ENCODE results near the gene AKNA. TPM values are rescaled to one million over a fixed set of nuclear protein-coding genes. Genes with fewer than 3 reads are reported as not detected.
"Not testable (repeated sequence)": the region's sequence is repeated elsewhere in the genome, so short reads cannot be mapped to it uniquely, and the experiment has no call there.

Gene AKNA
- total RNA-seq, 1 donor from 2014 or later = 55.0 TPM

DNA sequence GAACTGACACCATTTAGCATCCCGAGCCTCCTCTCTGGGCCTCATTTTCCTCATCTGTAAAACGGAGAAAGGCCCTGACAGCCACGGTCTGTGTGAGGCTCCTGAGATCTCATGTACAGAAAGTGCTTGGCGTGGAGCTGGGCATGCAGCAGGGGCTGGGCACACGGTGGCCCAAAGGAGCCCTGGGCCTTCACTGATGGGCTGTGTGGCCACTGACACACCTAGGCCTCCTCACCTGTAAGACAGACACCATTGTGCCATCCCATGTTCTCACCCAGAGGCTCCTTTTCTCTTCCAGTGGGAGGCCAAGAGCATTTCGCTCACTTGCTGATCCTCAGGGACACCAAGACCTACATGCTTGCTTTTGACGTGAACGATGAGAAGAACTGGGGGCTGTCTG lies 63.3 kb downstream of the AKNA start:
- Histone ChIP-seq H3K27me3 (no peaks in the 10 kb centered on the region), H3K9me3 (no peaks in the 10 kb centered on the region), H3K27ac (no peak overlapping the region), H3K36me3 (no peaks in the 10 kb centered on the region), H3K4me3 (no peak overlapping the region), H3K4me1 (no peaks in the 10 kb centered on the region)
- DNase-seq (ENCODE audit: extremely low spot score in 2 of 2) = no peak
- TF ChIP-seq, protein P1, sequence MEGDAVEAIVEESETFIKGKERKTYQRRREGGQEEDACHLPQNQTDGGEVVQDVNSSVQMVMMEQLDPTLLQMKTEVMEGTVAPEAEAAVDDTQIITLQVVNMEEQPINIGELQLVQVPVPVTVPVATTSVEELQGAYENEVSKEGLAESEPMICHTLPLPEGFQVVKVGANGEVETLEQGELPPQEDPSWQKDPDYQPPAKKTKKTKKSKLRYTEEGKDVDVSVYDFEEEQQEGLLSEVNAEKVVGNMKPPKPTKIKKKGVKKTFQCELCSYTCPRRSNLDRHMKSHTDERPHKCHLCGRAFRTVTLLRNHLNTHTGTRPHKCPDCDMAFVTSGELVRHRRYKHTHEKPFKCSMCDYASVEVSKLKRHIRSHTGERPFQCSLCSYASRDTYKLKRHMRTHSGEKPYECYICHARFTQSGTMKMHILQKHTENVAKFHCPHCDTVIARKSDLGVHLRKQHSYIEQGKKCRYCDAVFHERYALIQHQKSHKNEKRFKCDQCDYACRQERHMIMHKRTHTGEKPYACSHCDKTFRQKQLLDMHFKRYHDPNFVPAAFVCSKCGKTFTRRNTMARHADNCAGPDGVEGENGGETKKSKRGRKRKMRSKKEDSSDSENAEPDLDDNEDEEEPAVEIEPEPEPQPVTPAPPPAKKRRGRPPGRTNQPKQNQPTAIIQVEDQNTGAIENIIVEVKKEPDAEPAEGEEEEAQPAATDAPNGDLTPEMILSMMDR (IDR thresholded peaks at IDR 0.05) = no peak
- no peak for TF ChIP-seq POLR2AphosphoS5 (IDR thresholded peaks at IDR 0.05; ENCODE audit: insufficient read depth in 1 of 2, low read depth in 1 of 2)
- no peak for TF ChIP-seq POLR2A (IDR thresholded peaks at IDR 0.05)
- intact Hi-C loops (cut with DNase I) = no loop called here

DNA sequence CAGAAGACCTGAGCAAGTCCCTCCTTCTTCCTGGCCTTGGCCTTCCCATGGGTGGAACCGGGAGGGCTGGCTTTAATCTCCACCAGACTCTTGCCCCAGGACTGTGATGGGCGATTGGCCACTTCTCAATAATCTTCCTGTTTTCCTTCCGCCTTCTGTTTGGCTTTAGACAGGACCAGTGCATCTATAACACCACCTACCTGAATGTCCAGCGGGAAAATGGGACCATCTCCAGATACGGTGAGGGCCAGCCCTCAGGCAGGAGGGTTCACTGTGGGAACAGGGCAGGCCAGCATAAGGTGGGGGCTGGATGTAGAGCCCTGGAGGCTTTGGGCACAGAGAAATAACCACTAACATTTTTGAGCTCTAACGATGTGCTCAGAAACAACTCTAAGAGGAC lies 63.9 kb downstream of the AKNA start:
- H3K4me1 ChIP-seq; H3K9me3 ChIP-seq; DNase-seq (ENCODE audit: extremely low spot score in 2 of 2); H3K4me3 ChIP-seq; H3K27ac ChIP-seq; H3K36me3 ChIP-seq; H3K27me3 ChIP-seq; intact Hi-C loops (cut with DNase I): not testable (repeated sequence)

DNA sequence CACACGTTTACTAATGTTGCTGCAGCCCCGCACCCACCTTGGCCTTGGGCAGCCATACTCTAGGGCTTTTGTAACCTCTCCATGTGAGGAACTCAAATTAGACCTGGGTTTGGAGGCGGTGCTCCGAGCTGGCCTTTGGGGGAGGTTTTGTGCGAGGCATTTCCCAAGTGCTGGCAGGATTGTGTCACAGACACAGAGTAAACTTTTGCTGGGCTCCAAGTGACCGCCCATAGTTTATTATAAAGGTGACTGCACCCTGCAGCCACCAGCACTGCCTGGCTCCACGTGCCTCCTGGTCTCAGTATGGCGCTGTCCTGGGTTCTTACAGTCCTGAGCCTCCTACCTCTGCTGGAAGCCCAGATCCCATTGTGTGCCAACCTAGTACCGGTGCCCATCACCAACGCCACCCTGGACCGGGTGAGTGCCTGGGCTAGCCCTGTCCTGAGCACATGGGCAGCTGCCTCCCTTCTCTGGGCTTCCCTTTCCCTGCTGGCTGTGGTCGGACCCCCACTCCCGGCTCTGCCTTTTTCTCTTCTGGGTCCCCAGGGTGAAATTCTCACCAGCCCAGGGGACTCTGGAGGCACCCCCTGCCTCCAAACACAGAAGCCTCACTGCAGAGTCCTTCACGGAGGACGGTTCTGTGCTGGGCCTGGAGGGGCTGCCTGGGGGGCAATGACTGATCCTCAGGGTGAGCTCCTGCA lies 64.8 kb downstream of the AKNA start, which contains the start of gene ORM1:
Gene ORM1, plus strand, starts transcription at position 268 of the 701 bp plus-strand sequence. Its CDS starts 36 bp downstream, at position 304.
- intact Hi-C loops (cut with DNase I); H3K27ac ChIP-seq; H3K4me1 ChIP-seq; DNase-seq (ENCODE audit: extremely low spot score in 2 of 2); H3K9me3 ChIP-seq; H3K27me3 ChIP-seq; H3K4me3 ChIP-seq; H3K36me3 ChIP-seq: not testable (repeated sequence)

DNA sequence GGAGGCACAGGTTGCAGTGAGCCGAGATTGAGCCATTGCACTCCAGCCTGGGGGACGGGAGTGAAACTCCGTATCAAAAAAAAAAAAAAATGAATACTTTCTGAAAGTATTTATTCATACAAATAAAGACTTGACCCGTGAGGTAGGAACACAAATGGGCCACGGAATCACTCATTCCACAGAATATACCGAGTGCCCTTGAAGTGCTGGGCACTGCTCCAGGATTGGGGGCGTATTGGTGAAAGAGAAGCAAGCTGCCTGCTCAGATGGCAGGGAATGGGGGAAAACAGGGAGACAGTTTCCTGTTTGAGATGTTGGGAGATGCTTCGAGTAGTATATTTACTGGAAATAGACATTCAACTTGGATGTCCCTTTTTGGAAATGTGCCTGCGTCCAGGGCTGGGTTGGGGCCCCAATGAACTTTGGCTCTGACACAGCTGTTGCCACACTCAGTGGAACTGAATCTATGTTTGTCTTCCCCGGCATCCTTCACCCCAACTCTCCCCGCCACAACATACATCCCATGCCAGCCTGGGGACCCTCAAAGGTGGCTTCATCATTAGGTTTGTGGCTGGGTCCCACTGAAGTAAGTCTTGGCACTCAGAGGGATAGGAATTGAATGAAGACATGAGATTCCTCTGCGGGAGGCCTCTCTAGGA lies 65.5 kb downstream of the AKNA start:
- DNase-seq (ENCODE audit: extremely low spot score in 2 of 2); H3K4me3 ChIP-seq; H3K9me3 ChIP-seq; H3K4me1 ChIP-seq; H3K27ac ChIP-seq; H3K27me3 ChIP-seq; intact Hi-C loops (cut with DNase I); H3K36me3 ChIP-seq: not testable (repeated sequence)

DNA sequence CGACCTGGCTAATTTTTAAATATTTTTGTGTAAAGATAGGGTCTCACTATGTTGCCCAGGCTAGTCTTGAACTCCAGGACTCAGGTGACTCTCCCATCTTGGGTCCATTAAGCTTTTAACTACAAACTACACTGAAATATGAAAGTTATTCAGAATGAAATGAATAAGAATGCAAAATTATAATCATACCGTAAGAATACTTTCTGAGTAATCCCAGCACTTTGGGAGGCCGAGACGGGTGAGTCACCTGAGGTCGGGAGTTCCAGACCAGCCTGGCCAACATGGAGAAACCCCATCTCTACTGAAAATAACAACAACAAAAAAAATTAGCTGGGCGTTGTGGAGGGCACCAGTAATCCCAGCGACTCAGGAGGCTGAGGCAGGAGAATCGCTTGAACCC lies 66.0 kb downstream of the AKNA start:
- intact Hi-C loops (cut with DNase I) = no loop called here
- no peak overlapping the region for H3K27ac ChIP-seq
- no peaks in the 10 kb centered on the region for H3K4me1 ChIP-seq
- TF ChIP-seq, protein P1 (IDR thresholded peaks at IDR 0.05) = no peak
- no peak for TF ChIP-seq POLR2AphosphoS5 (IDR thresholded peaks at IDR 0.05; ENCODE audit: insufficient read depth in 1 of 2, low read depth in 1 of 2)
- no peak overlapping the region for H3K4me3 ChIP-seq
- DNase-seq (ENCODE audit: extremely low spot score in 2 of 2) = no peak
- no peaks in the 10 kb centered on the region for H3K27me3 ChIP-seq
- no peaks in the 10 kb centered on the region for H3K9me3 ChIP-seq
- H3K36me3 ChIP-seq = no peaks in the 10 kb centered on the region

DNA sequence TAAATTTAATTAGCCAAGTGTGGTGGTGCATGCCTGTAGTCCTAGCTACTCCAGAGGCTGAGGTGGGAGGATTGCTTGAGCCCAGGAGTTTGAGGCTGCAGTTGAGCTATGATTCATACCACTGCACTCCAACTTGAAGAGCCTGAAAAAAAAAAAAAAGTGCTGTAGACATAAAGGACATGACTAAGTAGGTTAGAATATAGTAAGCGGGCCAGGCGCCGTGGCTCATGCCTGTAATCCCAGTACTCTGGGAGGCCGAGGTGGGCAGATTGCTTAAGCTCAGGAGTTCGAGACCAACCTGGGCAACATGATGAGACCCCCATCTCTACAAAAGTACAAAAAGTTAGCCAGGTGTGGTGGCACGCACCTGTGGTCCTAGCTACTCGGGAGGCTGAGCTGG lies 67.1 kb downstream of the AKNA start:
- H3K4me3 ChIP-seq; H3K27ac ChIP-seq; H3K9me3 ChIP-seq; H3K36me3 ChIP-seq; DNase-seq (ENCODE audit: extremely low spot score in 2 of 2); H3K27me3 ChIP-seq; intact Hi-C loops (cut with DNase I); H3K4me1 ChIP-seq: not testable (repeated sequence)

DNA sequence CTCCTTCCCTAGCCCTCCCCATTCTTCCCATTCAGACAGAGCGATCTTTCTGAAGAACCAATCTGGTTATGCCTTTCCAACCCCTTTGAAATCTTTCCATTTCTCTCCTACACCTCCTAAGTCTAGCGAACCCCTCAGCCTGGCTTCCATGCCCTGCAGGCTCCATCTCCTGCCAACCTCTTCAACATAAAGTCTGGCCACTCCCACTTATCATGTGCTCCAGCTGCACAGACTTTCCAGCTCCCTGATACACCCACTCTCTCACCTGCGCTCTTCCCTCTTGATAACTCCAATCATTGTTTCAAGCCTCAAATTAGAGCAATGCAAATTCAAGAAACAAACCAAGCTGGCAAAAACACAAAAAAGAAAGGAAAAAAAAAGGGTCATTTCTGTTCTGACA lies 68.6 kb downstream of the AKNA start:
- Histone ChIP-seq H3K9me3 (no peaks in the 10 kb centered on the region), H3K4me3 (no peak overlapping the region), H3K36me3 (no peaks in the 10 kb centered on the region), H3K27me3 (no peaks in the 10 kb centered on the region), H3K27ac (no peak overlapping the region), H3K4me1 (no peaks in the 10 kb centered on the region)
- TF ChIP-seq, protein P1 (IDR thresholded peaks at IDR 0.05) = no peak
- no peak for TF ChIP-seq POLR2AphosphoS5 (IDR thresholded peaks at IDR 0.05; ENCODE audit: insufficient read depth in 1 of 2, low read depth in 1 of 2)
- TF ChIP-seq POLR2A (IDR thresholded peaks at IDR 0.05) = no peak
- intact Hi-C loops (cut with DNase I) = no loop called here
- peak in 1 of 2 donors; percentile 29 for DNase-seq (ENCODE audit: extremely low spot score in 2 of 2)

All from vagina (tissue), 2 donors.